Caki2 (cell line): ENCODE measurements around the gene TBC1D12. TPM values are rescaled to one million over a fixed set of nuclear protein-coding genes. Genes with fewer than 3 reads are reported as not detected.
"Not testable (repeated sequence)": the region's sequence is repeated elsewhere in the genome, so short reads cannot be mapped to it uniquely, and the experiment has no call there.

ENCODE experiments used
- DNase-seq: peaks from one replicate; pipeline ENCODE4 v3.0.0-alpha.2; 2015; ENCODE audit warnings: low read depth
- in situ Hi-C: cut with HindIII; loops from 2 replicates; pipeline ENCODE4 v1.10.0; 2016; ENCODE audit warnings: low sequenced_read_pairs, low pct_unique_long_range_greater_than_20kb, mixed read lengths
- total RNA-seq: library from RNA; depleted of rRNA; stranded (reverse); fragments of >200 nt; shearing (Covaris generic); gene quantifications from 2 replicates; pipeline ENCODE4 v1.2.3, GENCODE V29; 2014; ENCODE audit warnings: low replicate concordance; rRNA removed

Gene TBC1D12
- total RNA-seq = 4.7 and 14.8 TPM in 2 replicates

DNA sequence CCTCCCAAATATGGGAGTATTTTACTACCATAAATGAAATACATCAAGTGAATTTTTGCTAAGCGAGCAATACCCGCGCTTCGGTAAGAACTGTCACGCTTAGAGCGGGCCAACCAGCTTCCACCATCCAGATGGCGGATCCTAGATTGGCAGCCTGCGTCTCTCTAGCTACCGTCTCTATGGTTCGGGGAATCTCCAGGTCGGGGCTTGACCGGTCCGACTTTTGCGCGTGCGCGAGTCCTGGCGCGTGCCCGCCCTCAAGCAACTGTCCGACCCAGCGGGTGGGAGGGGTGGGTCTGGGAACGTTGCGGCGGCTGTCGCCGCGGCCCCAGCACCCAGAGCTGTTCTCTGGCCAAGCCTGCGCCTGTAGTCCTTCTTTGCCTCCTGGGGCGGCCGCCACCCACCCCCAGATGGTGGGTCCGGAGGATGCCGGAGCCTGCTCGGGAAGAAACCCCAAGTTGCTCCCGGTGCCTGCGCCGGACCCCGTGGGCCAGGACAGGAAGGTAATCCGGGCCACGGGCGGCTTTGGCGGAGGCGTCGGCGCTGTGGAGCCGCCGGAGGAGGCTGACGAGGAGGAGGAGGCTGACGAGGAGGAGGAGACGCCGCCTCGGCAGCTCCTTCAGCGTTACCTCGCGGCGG lies at the start of gene TBC1D12:
Gene TBC1D12 (plus strand): TSS at position 338 of the 639 bp plus-strand sequence. CDS start 73 bp downstream, at position 411.
- in situ Hi-C loops = no loop called here
- peak; percentile 92 for DNase-seq

DNA sequence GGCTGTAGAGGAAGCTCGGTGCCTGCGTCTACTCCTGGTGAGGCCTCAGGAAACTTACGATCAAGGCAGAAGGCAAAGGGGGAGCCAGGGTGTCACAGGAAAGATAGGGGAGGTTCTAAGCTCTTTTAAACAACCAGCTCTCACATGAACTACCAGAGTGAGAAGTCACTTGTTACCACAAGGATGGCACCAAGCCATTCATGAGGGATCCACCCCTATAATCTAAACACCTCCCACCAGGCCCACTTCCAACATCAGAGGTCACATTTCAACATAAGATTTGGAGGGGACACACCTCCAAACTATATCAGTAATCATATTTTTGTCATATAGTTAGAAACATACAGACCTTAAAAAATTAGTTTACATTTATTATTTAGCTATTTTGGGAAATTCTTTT lies 49.0 kb upstream of the TBC1D12 start:
- no peak for DNase-seq
- in situ Hi-C loops = no loop called here

DNA sequence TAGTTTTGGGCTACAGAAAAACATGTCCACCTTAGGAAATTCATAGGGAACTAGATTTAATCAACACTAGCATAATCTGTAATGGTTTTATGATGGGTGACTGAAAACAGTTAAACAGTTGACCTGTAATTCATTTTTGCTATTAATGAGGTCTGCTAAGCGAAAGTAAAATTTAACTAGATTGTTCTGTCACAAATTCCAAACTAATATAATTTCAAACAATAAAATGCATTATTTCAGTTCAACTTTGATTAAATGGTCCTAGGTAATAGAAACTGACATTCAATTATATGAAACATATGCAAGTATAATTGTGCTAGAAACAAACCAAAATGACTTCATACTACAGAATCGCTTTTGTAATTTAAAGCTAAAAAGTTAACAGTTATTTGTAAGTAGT lies 46.5 kb upstream of the TBC1D12 start:
- DNase-seq = no peak
- in situ Hi-C loops = no loop called here

DNA sequence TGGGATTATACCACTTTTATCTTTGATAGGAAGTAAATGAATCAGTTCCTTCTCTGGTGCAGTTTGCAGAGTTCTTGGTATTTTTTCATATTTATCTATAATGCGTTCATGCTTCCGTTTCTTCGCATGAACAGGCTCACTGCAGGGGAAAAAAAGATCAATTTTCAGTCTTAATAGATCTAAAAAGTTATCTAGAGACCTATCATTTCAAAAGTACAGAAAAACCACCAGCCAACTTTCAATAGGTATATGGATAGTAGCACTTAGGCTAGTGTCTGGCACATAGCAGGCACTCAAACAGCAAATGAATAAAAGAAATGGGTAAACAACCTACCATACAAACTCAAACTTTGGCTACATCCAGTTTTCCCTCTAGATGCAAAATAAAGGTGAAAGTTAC lies 45.1 kb upstream of the TBC1D12 start:
- no peak for DNase-seq
- in situ Hi-C loops = no loop called here

DNA sequence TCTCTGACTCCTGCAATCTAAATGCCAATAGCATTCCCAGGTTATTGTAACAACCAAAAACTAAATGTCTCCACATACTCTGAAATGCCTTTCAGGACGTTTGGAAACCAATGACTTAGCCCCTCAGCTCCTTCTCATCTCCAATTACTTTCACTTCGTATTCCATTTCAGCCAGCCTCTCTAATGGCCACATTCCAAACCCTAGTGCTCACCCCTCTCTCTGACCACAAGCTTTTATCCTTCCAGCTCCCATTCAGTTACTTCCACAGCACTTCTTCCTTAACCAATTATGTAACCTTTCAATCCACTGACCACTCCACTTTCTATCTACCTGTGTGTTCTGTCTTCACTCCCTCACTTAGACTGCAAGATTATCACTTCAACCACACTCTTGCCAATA lies 43.9 kb upstream of the TBC1D12 start:
- in situ Hi-C loops = no loop called here
- peak; percentile 70 for DNase-seq

DNA sequence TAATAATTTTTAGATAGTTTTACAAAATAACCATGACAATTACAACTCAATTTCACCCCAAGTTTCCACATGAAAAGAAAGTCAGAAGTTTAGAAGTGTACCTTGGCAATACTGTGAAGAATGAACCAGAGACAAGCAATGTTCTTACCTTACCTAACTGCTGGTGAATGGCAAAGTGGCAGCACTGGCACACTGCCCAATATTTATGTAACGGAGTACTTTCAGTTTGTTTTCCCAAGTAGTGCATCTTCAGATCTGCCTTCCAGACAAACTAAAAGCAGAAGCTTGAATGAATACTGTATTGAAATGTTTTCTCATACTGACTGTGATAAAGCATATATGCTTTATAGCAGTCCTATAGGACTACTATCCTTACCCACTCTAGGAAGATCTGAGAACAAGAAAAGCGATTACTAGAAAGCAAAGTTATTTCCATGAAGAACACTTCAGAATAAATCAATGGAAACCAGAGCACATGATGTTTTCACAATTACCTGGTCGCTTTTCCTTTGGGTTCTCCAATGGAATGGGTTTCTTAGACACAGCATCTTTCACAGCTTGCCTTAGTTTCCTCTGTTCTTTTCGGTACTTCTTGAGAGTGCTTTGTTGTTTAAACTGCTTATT lies 41.1 kb upstream of the TBC1D12 start:
- in situ Hi-C loops = no loop called here
- DNase-seq = peak; percentile 10

DNA sequence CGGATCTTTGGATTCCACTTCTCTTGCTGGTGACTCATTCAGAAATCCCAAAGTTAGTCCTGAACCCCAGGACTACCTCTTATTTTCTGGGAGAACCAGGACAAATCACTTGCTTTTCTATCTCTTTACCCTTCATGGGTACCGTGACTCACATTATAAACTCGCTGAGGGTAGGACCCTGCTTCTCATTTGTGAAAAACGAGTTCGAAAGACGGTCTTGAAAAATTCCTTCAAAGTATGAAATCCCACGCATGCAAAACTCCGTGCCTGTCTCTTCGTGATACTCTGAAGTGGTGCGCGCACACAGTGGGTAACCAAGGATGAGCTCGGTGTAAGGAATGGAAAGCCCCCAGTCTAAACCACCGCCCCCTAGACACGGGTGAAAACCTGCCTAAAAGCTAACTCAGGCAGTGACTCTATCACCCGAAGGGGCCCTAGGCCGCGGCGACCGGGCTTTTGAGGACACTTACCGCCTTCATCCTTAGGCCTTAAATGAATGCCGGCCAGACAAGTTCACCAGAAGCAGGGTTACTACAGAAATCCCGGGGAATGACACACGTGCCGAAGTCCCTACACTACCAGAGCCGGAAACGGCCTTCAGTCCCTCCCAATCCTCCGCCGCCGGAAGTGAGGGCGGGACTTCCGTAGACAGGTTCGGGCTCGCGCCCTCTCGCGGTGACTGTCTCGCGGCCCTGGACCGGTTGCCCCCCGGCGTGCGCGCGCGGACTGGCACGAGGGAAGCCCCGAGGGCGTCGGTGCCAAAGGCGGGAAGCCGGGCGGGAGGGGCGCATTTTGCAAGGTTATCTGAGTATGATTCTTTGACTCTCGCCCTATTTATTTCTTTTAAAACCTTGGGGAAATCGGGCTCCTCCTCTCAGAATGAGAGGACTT lies 39.7 kb upstream of the TBC1D12 start, which contains the start of gene NOC3L:
Gene NOC3L (minus strand): TSS at position 580 of the 891 bp plus-strand sequence. CDS start 101 bp downstream, at position 479.
- in situ Hi-C loops = no loop called here
- peak; percentile 88 for DNase-seq

DNA sequence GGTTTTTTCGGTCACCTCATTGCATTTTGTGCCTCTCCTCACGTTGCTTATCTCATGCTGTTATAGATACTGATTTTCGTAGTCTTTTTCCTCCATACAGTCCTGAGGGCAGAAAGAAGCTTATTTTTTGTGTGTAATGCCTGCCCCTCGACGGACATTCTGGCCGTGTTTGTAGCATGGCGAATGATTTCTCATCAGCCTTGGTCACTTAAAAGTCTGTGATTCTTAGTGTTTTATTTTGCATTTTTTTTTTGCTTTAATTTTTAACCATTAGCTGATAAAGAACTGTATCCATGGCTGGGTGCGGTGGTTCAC lies 39.1 kb upstream of the TBC1D12 start:
- in situ Hi-C loops = no loop called here
- no peak for DNase-seq

DNA sequence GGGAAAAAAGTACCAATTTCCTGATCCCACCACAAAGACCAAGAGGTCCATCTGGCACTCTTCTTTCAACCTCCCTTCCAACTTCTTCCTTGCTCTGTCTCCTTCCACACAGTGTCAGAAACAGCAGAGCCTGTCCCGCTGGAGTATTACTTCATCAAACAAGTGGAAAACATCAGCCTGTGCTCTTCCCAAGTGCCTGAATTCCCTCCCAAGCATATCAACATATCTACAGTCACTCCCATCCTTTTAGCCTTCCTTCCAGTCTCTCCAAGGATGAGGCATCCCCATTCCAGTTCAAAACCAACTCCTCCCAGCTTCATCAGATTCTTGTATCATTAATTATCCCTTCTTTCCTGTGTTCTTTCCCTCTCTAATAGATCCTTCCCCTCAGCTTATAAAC lies 37.9 kb upstream of the TBC1D12 start:
- in situ Hi-C loops = no loop called here
- no peak for DNase-seq

DNA sequence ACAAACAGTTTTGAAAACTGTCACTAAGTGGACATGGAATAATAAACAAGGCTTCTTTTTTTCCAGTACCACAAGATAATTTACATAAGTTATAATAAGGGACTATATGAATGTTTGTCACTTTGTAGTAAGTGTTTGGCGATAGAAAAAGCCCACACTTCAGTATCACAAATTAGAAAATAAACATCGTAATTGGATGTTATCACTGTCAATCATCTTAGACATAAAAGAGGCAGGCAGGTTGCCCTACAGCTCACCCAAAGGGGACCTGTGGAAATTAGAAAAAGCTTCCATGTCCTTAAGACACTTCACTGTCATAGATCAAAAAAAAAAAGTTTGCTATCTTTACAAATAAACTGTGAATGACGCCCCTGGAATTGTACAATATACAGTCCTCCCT lies 36.0 kb upstream of the TBC1D12 start:
- DNase-seq = no peak
- in situ Hi-C loops = no loop called here

DNA sequence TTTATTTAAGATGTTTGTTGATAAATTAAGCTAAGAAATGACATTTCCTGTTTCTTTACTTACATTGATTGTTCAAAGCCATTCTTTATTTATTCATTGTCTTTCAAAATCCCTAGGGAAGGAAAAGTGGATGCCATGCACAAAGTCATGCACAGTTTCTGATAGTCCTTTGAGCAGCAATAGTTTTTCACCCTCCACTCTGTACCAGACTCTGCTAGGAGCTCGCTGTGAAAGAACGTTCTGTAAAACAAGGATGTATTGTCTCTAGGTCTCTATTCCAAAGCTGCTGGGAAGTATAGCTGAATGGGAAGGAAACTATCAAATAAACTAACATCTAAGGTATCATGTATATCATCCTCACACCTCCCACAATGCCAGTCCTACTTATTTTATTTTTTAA lies 31.8 kb upstream of the TBC1D12 start:
- in situ Hi-C loops = no loop called here
- DNase-seq = no peak

DNA sequence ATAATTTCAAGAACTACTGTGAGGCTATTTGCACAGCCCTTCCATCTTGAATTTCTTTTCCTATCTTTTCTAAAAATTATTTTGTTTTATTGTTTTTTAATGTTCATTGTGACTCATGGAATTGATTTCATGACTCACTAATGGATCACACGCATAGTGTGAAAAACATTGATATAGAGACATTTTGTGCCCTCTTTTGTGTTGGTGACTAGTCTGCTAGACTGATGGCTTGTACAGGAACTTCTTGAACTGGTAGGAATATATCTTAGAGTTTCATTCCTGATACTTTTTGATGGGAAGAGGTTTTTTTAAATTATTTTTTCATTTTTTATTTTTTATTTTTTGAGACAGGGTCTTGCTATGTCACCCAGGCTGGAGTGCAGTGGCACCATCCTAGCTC lies 27.0 kb upstream of the TBC1D12 start:
- DNase-seq = no peak
- in situ Hi-C loops = no loop called here

DNA sequence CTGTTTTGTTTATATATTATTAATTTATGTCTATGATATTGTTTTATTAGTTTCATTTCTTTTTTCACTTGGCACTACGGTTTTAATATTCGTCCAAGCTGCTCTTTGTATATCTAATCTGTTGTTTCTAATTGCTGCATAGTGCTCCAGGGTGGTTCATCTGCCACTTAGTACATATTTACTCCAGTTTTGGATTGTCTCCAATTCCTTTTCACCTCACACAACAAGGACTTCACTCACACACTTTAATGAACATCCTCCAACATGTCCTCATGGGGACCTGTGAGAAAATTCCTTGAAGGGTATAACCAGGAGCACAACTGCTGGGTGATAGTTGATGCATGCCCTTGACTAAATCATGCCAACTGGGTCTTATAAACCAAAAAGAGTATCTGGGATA lies 25.5 kb upstream of the TBC1D12 start:
- in situ Hi-C loops = no loop called here
- DNase-seq = no peak

DNA sequence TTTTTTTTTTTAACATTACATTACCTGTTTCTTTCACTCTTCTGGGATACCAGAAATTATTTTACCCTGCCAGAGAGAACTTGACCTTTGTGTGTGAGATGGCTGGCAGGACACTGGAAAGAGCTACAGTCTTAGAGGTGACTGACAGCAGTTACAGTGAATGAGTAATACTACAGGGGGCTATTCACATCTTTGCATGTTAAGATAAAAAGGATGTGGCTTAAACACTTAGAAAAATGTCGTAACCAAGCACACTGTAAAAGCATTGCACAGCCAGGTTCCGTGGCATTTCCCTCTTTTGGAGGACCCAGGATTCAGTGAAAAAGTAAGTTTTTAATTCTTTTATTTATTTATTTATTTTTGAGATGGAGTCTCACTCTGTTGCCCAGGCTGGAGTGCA lies 18.8 kb upstream of the TBC1D12 start:
- in situ Hi-C loops = no loop called here
- DNase-seq = no peak

DNA sequence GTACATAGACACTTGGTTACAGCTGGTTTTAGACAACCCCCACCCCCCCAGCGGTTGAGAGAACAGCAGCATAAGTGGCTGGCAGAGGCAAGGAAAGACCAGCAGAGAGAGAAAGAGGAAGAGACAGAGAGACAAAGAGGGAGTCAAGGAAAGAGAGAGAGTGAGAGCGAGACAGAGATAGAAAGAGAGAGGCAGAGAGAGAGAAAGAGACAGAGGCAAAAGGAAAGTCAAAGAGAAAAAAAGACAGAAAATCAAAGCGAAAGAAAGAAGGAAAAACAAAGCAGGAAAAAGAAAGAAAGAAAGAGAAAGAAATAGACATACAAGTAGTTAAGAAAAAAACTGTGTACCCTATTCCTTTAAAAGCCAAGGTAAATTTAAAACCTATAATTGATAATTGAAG lies 16.6 kb upstream of the TBC1D12 start:
- in situ Hi-C loops, DNase-seq: not testable (repeated sequence)

DNA sequence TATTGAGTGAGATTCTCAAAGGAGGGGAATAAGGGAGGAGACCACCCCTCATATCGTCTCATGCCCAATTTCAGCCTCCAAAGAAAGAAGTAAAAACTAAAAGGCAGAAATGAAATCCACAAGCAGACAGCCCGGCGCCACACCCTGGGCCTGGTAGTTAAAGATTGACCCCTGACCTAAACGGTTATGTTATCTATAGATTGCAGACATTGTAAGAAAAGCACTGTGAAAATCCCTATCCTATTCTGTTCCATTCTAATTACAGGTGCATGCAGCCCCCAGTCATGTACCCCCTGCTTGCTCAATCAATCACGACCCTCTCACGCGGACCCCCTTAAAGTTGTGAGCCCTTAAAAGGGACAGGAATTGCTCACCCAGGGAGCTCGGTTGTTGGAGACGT lies 10.2 kb upstream of the TBC1D12 start:
- DNase-seq, in situ Hi-C loops: not testable (repeated sequence)

DNA sequence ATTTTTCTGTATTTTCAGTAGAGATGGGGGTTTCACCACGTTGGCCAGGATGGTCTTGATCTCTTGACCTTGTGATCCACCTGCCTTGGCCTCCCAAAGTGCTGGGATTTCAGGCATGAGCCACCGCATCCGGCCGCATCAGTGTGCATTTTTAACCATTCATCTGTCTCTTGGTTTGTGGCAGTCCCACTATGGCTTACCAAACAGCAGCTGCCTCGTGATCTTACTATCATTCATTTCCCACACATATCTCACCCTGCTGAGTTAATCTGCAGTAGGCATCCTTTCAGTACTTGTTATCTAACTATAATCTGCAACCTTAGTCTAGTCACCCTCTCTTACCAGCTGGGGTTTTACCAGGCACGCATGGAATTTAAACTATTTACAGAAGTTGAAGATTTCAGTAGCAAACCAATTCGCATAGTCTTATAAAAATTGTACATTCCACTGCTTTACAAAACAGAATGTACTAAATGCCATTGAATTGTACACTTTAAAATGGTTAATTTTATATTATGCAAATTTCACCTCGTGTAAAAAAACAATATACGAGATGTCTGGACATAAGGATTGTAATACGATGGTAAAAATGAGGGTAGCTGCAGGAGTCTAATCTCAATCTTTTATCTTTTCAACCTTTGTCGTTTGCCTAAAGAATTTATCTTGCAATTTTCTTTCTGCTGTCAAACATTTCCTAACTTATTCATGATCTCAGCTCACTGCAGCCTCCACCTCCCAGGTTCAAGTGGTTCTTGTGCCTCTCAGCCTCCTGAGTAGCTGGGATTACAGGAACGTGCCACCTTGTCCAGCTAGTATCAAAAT lies 4.6 kb upstream of the TBC1D12 start:
- in situ Hi-C loops = no loop called here
- DNase-seq = peak; percentile 55

DNA sequence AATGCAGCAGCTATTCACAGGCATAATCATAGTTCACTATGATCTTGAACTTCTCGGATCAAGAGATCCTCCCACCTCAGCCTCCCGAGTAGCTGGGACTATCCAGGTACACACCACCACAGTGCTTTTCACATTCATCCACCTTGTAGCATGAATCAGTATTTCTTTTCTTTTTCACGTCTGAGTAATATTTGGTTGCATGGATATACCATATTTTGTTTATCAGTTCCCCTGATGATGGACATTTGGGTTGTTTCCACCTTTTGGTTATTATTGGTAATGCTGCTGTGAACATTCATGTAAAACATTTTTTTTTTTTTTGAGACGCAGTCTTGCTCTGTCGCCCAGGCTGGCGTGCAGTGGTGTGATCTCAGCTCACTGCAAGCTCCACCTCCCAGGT lies 3.6 kb upstream of the TBC1D12 start:
- in situ Hi-C loops = no loop called here
- DNase-seq = no peak
